Retina (tissue), 1 donor: ENCODE measurements around the gene ARHGEF17.
A peak's percentile ranks its signal among the peaks of the same experiment; 100 is the strongest.
"Not testable (repeated sequence)": the region's sequence is repeated elsewhere in the genome, so short reads cannot be mapped to it uniquely, and the experiment has no call there.

Experiments
- DNase-seq: peaks from one replicate; pipeline ENCODE4 v3.0.0-alpha.2; 2016

ARHGEF17 gene

GRCh38 chr11:73274191-73274590 lies 33.9 kb upstream of the ARHGEF17 start:
- not testable (repeated sequence) for DNase-seq

- no peak for DNase-seq
Observed at GRCh38 chr11:73274722-73275380, 33.2 kb upstream of the ARHGEF17 start.

- DNase-seq: no peak
Observed at GRCh38 chr11:73275381-73275750, 32.7 kb upstream of the ARHGEF17 start.

GRCh38 chr11:73277467-73277866 lies 30.6 kb upstream of the ARHGEF17 start:
- DNase-seq: no peak

GRCh38 chr11:73280626-73281025 lies 27.4 kb upstream of the ARHGEF17 start:
- DNase-seq: no peak

GRCh38 chr11:73281201-73281741 lies 26.8 kb upstream of the ARHGEF17 start:
- no peak for DNase-seq

- no peak for DNase-seq
Observed at GRCh38 chr11:73281796-73282660, 26.0 kb upstream of the ARHGEF17 start.

- DNase-seq: no peak
Observed at GRCh38 chr11:73283276-73284000, 24.6 kb upstream of the ARHGEF17 start.

- DNase-seq: no peak
Observed at GRCh38 chr11:73284106-73284505, 24.0 kb upstream of the ARHGEF17 start.

GRCh38 chr11:73285721-73286120 lies 22.4 kb upstream of the ARHGEF17 start:
- DNase-seq: no peak

GRCh38 chr11:73286240-73286810 lies 21.8 kb upstream of the ARHGEF17 start:
- DNase-seq: no peak

- no peak for DNase-seq
Observed at GRCh38 chr11:73287400-73288101, 20.5 kb upstream of the ARHGEF17 start.

- DNase-seq: no peak
Observed at GRCh38 chr11:73288192-73288872, 19.7 kb upstream of the ARHGEF17 start.

GRCh38 chr11:73288873-73289707 lies 19.0 kb upstream of the ARHGEF17 start:
- DNase-seq: peak; percentile 92

- DNase-seq: no peak
Observed at GRCh38 chr11:73290536-73290935, 17.5 kb upstream of the ARHGEF17 start.

- DNase-seq: no peak
Observed at GRCh38 chr11:73291196-73291595, 16.9 kb upstream of the ARHGEF17 start.

GRCh38 chr11:73291781-73292524 lies 16.1 kb upstream of the ARHGEF17 start:
- DNase-seq: no peak

GRCh38 chr11:73292525-73292894 lies 15.6 kb upstream of the ARHGEF17 start:
- DNase-seq: no peak

GRCh38 chr11:73293356-73293936 lies 14.6 kb upstream of the ARHGEF17 start:
- no peak for DNase-seq

GRCh38 chr11:73294604-73295003 lies 13.5 kb upstream of the ARHGEF17 start:
- DNase-seq: no peak
